IMR-90 (cell line): ENCODE measurements around the gene TBATA. TPM values are rescaled to one million over a fixed set of nuclear protein-coding genes. Genes with fewer than 3 reads are reported as not detected.

Source experiments
- ATAC-seq: fragments of 200-7000 bp; cut with Tn5 transposase; 2 replicates; pipeline ENCODE4 v1.9.1; 2020; ENCODE audit warnings: low read depth, mild to moderate bottlenecking, moderate library complexity
- BruUV-seq: library from RNA; stranded (reverse); fragments of 400-500 nt; replicated peaks from 2 replicates; lab custom pipeline; 2021; lab: Mats Ljungman, UMichigan
- CTCF ChIA-PET: fragments of 300-600 bp; formaldehyde crosslinking; extraction: SDS; loops from one replicate; lab custom pipeline; 2021; ENCODE audit warnings: antibody characterized with exemption; lab: Yijun Ruan, JAX
- POLR2A ChIA-PET: fragments of 300-600 bp; sonication (Branson Sonifier 250); formaldehyde crosslinking; loops from one replicate; lab custom pipeline; 2022; ENCODE audit warnings: antibody characterized with exemption; ENCODE audit not compliant: unreplicated experiment; lab: Charles Lee
- DNase-seq: peaks from one replicate; pipeline ENCODE4 v3.0.0; 2013
- H2AFZ ChIP-seq: replicated peaks from 2 replicates; pipeline ENCODE3; 2013; ENCODE audit warnings: low read length, mild to moderate bottlenecking; ENCODE audit not compliant: poor library complexity
- H2AK5ac ChIP-seq: 2 replicates; pipeline ENCODE4 v1.6.1; 2013; ENCODE audit warnings: low read depth, low read length, inconsistent platforms
- H2AK9ac ChIP-seq: replicated peaks from 2 replicates; pipeline ENCODE3; 2013; ENCODE audit warnings: mild to moderate bottlenecking, low read depth, low read length, moderate library complexity; ENCODE audit not compliant: poor library complexity
- H2BK120ac ChIP-seq: 2 replicates; pipeline ENCODE4 v1.6.1; 2013; ENCODE audit warnings: low read depth, low read length, inconsistent platforms
- H2BK15ac ChIP-seq: 3 replicates; pipeline ENCODE4 v1.6.1; 2013; ENCODE audit warnings: low read depth, low read length, inconsistent platforms
- H2BK20ac ChIP-seq: 2 replicates; pipeline ENCODE4 v1.6.1; 2013; ENCODE audit warnings: low read depth, mild to moderate bottlenecking, inconsistent platforms, low read length, moderate library complexity
- H2BK5ac ChIP-seq: 2 replicates; pipeline ENCODE4 v1.6.1; 2013; ENCODE audit warnings: mild to moderate bottlenecking, low read depth, low read length, inconsistent platforms; ENCODE audit not compliant: poor library complexity, severe bottlenecking
- H3K14ac ChIP-seq: replicated peaks from 2 replicates; pipeline ENCODE4 v1.6.1; 2013; ENCODE audit warnings: low read depth, low read length, inconsistent platforms
- H3K18ac ChIP-seq: 2 replicates; pipeline ENCODE4 v1.6.1; 2013; ENCODE audit warnings: low read depth, low read length, control low read depth
- H3K23ac ChIP-seq: 2 replicates; pipeline ENCODE4 v1.6.1; 2013; ENCODE audit warnings: low read depth, low read length, inconsistent platforms
- H3K27ac ChIP-seq: 2 replicates; pipeline ENCODE4 v1.5.1; 2013; ENCODE audit warnings: mild to moderate bottlenecking, control low read depth, low read length; ENCODE audit not compliant: insufficient read depth
- H3K27me3 ChIP-seq: 2 replicates; pipeline ENCODE4 v1.6.1; 2013; ENCODE audit warnings: low read length; ENCODE audit not compliant: control insufficient read depth, insufficient read depth
- H3K36me3 ChIP-seq: 2 replicates; pipeline ENCODE4 v1.6.1; 2013; ENCODE audit warnings: low read length, mixed read lengths; ENCODE audit not compliant: control insufficient read depth, insufficient read depth
- H3K4ac ChIP-seq: 2 replicates; pipeline ENCODE4 v1.6.1; 2013; ENCODE audit warnings: low read depth, low read length, inconsistent platforms
- H3K4me1 ChIP-seq: 2 replicates; pipeline ENCODE4 v1.6.1; 2013; ENCODE audit warnings: low read length, mixed read lengths; ENCODE audit not compliant: control insufficient read depth, insufficient read depth
- H3K4me2 ChIP-seq: 2 replicates; pipeline ENCODE4 v1.6.1; 2013; ENCODE audit warnings: low read depth, mild to moderate bottlenecking, control low read depth, low read length, moderate library complexity
- H3K4me3 ChIP-seq: 2 replicates; pipeline ENCODE4 v1.5.1; 2013; ENCODE audit warnings: low read depth, mild to moderate bottlenecking, control low read depth, low read length, moderate library complexity; ENCODE audit not compliant: insufficient read depth
- H3K56ac ChIP-seq: 2 replicates; pipeline ENCODE4 v1.6.1; 2013; ENCODE audit warnings: low read length, inconsistent platforms; ENCODE audit not compliant: insufficient read depth; ENCODE audit errors: extremely low read depth
- H3K79me1 ChIP-seq, 2 experiments: 2 replicates each; pipeline ENCODE4 v1.6.1; 2013; ENCODE audit warnings: low read length in 2 of 2, inconsistent platforms in 1 of 2, low read depth in 1 of 2
- H3K9ac ChIP-seq: 2 replicates; pipeline ENCODE4 v1.6.1; 2013; ENCODE audit warnings: low read depth, low read length, control low read depth
- H3K9me1 ChIP-seq: 2 replicates; pipeline ENCODE4 v1.6.1; 2013; ENCODE audit warnings: low read length, inconsistent platforms; ENCODE audit not compliant: insufficient read depth
- H3K9me3 ChIP-seq: 2 replicates; pipeline ENCODE4 v1.6.1; 2013; ENCODE audit warnings: low read length; ENCODE audit not compliant: control insufficient read depth, insufficient read depth
- H4K20me1 ChIP-seq: 2 replicates; pipeline ENCODE4 v1.6.1; 2013; ENCODE audit warnings: low read length, inconsistent platforms; ENCODE audit not compliant: insufficient read depth
- H4K5ac ChIP-seq: 2 replicates; pipeline ENCODE4 v1.6.1; 2013; ENCODE audit warnings: mild to moderate bottlenecking, low read depth, low read length, control low read depth
- H4K8ac ChIP-seq, 2 experiments: 2 replicates each; pipeline ENCODE4 v1.6.1; 2013; ENCODE audit warnings: low read depth in 2 of 2, low read length in 2 of 2, control low read depth in 1 of 2, inconsistent platforms in 1 of 2
- H4K91ac ChIP-seq: 2 replicates; pipeline ENCODE4 v1.6.1; 2013; ENCODE audit warnings: low read depth, low read length, inconsistent platforms; ENCODE audit not compliant: insufficient read depth
- CEBPB ChIP-seq: IDR thresholded peaks from 2 replicates; pipeline ENCODE4 v1.6.1; 2012; ENCODE audit warnings: low read depth, low read length, improper control_type of control experiment
- WGBS, 2 experiments: methylation state at CpG; one replicate each; pipeline versions ENCODE4 v1.1.5 to v1.1.7; 2013; ENCODE audit warnings: missing lambda C conversion rate in 2 of 2; ENCODE audit not compliant: insufficient read length in 1 of 2; ENCODE audit errors: extremely low coverage in 2 of 2; 5-methylcytosine and 5-hydroxymethylcytosine counted together
- dilution Hi-C: fragments of 300-500 bp; cut with HindIII; formaldehyde crosslinking; loops from one replicate; pipeline ENCODE4 v1.14.3; 2018; ENCODE audit warnings: low sequenced_read_pairs; ENCODE audit not compliant: unreplicated experiment
- in situ Hi-C: fragments of 300-500 bp; cut with MboI; formaldehyde crosslinking; loops from 3 replicates; pipeline ENCODE4 v1.14.3; 2019; ENCODE audit warnings: low sequenced_read_pairs, inconsistent platforms, mixed read lengths
- intact Hi-C: fragments of 100-400 bp; cut with micrococcal nuclease; formaldehyde crosslinking; loops from 2 replicates; pipeline ENCODE4 v1.10.0; 2022
- polyA plus RNA-seq, 3 experiments: library from polyadenylated mRNA; depleted of rRNA; stranded (reverse); fragments of >200 nt; gene quantifications; 2 replicates each; pipeline ENCODE4 v1.2.3, GENCODE V29; 2012; ENCODE audit warnings: low replicate concordance in 1 of 3
- total RNA-seq: library from RNA; depleted of rRNA; stranded (reverse); fragments of >200 nt; gene quantifications from 2 replicates; pipeline ENCODE4 v1.2.3, GENCODE V29; 2012

The TBATA gene
- total and polyA plus RNA-seq, 2 of the 4 experiments (the other 2 are of a cell fraction): not detected

DNA sequence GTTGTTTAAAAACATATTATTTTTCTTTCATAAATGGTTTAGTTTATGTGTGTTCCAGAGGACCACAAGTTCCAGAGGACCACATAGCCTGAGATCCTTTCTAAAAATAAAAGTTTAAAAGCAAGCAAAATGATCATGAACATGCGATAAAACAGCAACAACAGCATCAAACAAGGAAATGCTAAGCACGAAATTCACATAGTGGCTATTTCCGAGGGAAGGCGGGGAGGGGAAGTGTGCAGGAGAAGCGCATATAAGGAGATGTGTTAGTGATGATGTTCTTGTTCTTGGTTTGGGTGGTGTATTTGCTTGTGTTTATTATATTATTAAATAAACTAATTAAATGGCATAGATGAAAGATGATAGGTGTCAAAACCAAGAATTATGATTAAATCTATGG lies 1.2 kb downstream of the TBATA start:
- H3K4ac ChIP-seq: no peak overlapping the region
- H3K9me3 ChIP-seq: no peaks in the 10 kb centered on the region
- no peak for ATAC-seq
- no peak overlapping the region for H2BK20ac ChIP-seq
- H4K5ac ChIP-seq: no peak overlapping the region
- no peaks in the 10 kb centered on the region for H3K4me1 ChIP-seq
- no peak overlapping the region for H3K23ac ChIP-seq
- H3K56ac ChIP-seq: no peak overlapping the region
- no peaks in the 10 kb centered on the region for H3K36me3 ChIP-seq
- H3K9me1 ChIP-seq: no peaks in the 10 kb centered on the region
- H3K4me2 ChIP-seq: no peak overlapping the region
- H3K9ac ChIP-seq: no peak overlapping the region
- ChIA-PET CTCF (no interaction called here), POLR2A (no interaction called here)
- TF ChIP-seq CEBPB: no peak
- DNase-seq: no peak
- H2AK5ac ChIP-seq: no peak overlapping the region
- H2BK15ac ChIP-seq: no peak overlapping the region
- H2BK120ac ChIP-seq: no peak overlapping the region
- no peaks in the 10 kb centered on the region for H3K79me1 ChIP-seq
- H3K14ac ChIP-seq: no peak overlapping the region
- no peak overlapping the region for H2AK9ac ChIP-seq
- no peaks in the 10 kb centered on the region for H4K20me1 ChIP-seq
- intact Hi-C loops (no loop called here), in situ Hi-C loops (no loop called here), dilution Hi-C loops (no loop called here)
- H4K8ac ChIP-seq: no peak overlapping the region
- H3K4me3 ChIP-seq: no peak overlapping the region
- peaks cover 52% of the 10 kb centered on the region for H3K27me3 ChIP-seq
- no CpG with 5 or more reads among the region's 5 CpGs for WGBS, 2 experiments
- H2BK5ac ChIP-seq: no peak overlapping the region
- no TSS peak for BruUV-seq
- no peak overlapping the region for H2AFZ ChIP-seq
- no peak overlapping the region for H4K91ac ChIP-seq
- no peak overlapping the region for H3K18ac ChIP-seq
- H3K27ac ChIP-seq: no peak overlapping the region
